NCI-H2171 treated with DMSO at 0.1 percent for 48 hours (cell line): ENCODE results near the gene NOS3.
A peak's percentile ranks its signal among the peaks of the same experiment; 100 is the strongest.

Experiments used
- DNase-seq: peaks from one replicate; lab custom pipeline; 2025; lab: John Stamatoyannopoulos, UW

Gene NOS3

DNA sequence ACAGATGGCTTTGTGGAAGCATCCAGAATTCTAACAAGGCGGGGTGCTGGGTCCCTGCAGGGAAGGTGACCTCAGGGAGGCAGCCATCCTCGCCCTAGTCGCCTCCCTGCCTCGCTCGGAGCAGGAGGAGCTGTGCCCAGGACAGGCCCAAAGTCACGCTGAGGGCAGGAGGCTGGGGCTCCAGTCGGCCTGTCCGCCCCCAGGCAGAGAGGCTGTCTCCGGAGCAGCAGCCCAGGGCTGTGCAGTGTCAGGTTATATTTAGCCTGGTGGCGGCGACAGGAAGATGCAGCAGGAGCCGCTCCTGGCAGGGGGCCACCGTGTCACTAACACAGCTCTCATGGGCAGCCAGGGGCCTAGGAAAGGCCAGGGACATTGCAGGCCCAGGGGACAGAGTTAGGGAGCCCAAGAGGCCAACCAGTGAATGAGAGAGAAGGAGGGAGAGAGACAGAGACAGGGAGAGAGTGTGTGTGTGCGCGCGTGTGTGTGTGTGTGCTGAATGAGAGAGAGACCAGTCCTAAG, 26.2 kb upstream of the NOS3 start:
- peak; percentile 69 for DNase-seq

DNA sequence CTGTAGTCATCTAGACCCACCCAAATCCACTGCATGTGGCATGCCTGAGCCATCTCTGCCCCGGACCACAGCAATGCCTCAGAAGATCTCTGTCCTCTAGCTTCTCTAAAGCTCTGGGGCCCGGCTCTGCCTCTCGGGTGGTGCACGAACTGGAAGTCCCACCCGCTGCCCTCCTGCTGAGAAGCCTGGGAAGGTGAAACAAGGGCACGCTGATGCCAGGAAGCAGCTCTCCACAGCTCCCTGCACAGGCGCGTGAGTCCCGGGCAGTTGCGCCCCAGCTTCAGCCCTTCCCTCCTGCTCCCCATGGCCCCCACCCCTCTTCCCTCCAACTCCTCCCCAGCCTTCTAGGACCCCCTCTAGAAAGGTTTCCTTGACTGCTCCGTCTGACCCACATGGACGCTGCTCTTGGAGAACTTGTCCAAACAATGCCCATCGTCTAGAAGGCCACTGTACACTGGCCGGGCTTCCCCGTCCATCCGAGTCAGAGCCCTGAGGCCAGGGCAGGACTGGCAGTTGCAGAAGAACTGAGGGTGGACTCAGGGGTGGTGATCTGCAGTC, 25.5 kb upstream of the NOS3 start:
- no peak for DNase-seq

DNA sequence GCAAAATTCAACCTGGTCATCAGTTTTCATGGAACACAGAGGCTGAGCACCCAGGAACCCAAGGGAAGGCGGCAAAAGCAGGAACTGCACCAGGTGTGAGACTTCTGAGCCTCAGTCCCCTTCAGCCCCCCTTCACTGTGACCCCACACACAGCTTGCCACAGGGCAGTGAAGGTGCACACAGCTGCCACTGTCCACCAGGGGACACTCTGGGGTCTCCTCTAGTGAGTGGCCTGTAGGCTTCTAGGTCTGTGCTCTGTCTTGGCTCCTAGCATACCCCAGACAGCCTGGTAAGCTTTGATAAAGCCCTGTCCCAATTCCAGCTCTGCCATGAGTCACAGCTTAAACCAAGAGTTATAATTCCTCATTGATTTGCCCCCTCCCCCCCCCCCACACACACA, 24.8 kb upstream of the NOS3 start:
- DNase-seq, result no peak

DNA sequence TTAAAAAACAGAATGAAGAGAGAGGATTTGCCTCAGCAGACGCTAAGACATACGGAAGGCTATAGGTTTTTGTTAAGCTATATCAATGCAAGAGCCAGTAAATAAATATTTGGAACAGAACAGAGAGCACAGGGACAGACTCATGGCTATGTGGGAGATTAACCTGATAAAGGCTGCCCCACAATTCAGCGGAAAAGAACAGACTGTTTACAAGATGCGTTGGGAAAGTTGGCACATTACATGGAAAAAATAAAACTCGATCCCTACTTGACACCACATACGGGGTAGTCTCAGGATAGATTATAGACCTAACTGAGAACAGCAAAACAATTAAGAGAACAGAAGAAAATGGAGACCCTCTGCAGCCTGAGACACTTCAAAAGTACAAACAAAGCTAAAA, 23.5 kb upstream of the NOS3 start:
- DNase-seq, result peak; percentile 34

DNA sequence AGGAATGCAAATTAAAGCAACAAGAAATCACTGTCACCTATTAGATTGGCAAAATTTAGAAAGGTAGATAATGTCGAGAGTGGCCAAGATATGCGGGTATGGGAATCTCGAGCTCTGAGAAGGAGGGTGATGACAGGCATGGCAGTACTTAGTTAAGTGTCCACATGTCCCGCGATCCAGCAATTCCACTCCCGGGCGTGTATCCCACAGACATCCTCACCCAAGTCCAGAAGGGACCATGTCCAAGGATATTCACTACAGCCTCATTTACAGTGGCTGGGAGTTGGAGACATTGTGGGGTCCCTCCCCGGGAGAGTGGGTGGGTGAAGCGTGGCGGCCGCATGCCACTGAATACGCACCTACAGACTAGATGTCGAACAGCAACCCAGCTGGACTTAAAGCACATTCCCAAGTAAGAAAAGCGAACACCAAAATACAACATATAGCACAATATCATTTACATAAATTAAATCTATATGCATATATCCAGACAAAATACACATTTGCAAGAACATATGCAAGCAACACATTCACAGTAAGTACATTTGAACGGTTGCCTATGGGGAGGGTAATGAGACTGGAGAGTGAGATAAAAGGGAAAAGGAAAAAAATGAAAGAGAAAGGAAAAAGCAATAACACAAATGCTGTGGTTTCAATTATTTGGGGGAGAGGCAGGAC, 22.6 kb upstream of the NOS3 start:
- no peak for DNase-seq

DNA sequence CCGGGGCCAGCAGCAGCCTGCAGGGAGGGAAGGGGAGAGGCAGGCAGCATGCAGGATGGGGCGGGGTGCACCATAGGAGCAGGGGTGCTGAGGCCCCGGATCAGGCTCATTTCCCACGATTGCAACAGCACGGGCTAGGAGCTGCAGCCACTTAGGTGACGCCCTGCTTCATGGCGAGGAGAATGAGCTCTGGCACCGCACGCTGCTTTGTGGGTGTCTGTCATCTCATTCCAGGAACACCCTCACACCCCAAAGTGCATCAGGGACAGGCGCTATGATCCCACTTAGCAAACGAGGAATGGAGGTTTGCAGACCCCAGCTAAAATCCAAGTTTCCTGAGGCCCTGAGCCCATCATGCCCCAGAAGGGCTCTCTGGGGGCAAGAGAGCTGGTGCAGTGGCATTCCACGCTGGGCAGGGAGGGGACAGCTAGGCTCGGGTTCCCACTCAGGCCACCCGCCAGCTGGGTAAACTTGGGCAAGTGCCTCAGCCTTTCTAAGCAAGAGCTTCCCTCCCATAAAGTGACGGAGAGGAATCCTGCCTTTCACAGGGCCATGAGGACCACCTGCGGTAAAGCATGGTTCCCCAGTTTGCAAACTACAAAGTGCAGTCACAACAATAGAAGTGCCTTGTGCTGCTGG, 22.0 kb upstream of the NOS3 start:
- no peak for DNase-seq

DNA sequence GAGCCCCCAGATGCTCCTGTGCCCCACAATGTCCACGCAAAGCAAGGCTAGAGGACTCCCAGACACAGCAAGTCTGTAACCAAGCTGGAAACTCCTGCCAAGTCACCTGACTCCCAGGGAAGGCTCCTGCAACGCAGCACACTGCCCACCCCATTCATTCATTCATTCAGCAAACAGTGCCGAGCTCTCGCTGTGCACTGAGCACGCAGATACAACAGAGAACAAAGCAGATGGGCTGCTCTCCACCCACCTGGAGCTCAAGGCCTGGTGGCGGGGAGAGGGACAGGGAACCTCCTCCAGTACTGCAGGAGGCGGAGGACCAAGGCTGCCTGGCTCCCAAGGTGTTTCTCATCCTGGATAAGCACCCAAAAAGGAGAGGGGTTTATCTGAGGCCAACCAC, 21.3 kb upstream of the NOS3 start:
- peak; percentile 43 for DNase-seq

DNA sequence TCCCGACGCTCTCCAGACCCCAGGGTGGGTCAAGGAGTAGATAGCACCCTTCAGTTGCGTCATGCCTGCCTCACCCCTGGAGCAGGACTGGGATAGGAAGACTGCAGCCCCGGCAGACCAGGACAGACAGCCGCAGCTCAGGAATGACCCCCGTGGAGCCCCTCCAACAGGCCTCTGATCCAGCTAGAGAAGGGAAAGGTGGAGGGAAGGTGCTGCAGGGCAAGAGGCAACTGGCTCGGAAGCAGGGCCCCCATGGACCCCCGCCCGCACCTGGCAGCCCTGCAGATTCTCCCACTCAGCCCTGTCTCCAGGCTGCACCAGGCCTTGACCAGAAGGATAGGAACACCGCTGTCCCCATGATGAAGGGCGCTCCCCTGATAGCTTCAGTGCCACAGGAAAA, 20.4 kb upstream of the NOS3 start:
- no peak for DNase-seq

DNA sequence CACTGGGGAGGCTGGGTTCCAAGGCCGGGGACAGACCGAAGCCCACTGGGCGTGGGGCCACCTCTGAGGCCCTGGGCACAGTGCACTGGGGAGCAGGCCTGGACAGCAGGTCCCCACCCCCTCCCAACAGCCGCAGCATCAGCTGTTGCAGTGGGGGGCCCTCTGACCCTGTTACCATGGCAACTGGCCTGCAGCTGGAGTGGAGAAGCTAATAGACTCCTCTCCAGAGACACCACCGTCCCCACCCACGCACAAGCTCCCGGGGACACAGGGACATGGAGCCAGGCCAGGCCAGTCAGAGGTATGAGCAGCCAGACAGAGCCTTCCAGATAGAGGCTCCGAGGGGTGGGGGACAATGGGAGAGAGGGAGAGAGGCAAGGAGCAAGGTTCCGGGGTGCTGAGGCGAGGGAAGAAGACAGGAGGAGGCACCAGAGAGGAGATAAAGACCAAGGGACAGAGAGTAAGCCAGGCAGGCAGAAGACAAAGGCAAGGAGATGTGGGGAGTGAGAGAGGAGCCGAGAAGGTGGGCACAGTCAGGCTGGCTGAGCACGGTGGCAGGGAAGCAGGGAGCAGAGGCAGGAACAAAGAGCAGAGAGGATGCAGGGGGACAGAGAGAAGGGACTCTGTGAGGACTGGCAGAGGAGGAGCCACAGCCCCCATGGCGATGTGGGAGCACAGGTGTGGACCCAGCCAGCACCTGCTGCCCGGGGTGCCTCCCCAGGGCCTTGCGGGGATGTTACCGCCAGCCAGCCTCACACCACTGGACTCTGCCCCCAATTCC, 19.4 kb upstream of the NOS3 start:
- DNase-seq, result peak; percentile 32

DNA sequence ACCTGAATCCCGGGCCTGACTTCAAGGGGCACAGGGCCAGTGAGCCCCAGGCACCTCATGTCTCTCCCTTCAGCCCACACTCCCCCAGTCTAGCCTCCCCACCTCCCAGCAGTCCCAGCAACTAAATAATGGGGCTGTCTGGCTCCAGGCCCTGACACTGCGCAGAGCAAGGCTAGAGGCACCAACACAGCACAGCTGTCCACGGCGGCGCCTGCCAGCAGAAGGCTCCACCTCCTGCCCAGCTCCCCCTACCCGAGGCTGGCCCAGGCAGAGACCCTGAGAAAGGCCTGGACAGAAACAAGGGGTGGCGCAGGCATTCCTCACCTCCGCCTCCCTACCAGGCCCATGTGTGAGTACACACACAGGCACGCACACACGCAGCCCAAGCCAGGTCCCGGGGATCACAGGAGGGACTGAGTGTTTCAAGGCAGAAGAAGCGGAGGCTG, 18.8 kb upstream of the NOS3 start:
- peak; percentile 49 for DNase-seq

DNA sequence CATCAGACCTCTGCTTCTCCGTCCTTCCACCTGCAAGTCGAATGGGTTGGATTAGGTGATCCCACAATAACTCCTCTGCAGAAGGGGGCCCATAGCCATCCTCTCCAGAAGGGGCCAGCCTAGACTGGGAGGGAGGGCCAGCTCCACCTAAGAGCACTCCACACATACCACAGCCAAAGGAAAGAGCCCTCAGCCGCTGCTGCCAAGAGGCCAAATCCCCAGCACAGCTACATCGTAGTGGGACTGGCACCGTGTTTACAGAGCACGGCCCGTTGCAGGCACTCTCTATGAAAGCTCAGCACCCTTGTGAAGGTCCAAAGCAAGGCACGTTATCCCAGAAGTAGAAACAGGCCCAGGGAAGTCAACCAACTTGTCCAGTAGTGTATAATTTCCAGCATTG, 18.1 kb upstream of the NOS3 start:
- no peak for DNase-seq

DNA sequence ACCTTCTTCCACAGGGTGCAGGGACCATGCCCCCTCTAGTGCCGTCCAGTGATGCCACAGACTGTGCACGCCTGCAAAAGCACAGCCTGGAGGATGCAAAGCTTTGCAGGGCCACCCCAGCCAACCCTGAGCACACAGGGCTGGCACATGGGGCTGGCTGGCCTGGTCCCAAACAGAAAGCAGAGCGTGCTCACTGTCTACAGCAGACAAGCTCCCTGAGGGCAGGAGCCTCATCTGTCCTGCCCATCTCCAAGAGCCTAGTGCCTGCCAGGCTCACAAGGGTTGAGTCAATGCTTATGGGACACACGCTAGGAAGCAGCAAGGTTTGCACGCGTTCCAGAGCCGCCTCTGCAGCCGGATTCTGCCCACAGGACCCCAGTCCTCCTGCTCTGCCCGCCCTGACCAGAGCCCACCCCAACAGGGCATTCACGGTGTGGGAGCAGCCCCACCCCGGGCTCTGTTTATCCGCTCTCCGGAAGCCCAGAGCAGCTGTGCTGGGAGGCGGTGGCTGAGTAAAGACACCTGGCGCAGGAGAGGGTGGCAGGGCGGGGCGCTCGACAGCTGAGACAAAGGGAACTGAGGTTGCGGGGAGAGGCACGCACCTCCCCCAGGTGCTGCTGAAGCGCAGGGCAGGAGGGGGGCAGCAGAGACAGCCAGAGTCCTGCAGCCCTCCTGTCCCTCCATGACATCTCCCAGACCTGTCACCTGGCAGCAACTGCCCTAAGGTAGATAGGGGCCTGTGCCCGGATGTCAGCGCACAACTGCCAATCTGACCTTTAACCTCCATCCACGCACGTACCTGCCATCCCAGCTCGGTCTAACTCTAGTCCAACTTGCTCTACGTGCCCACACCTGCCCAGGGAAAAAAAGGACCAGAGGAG, 17.0 kb upstream of the NOS3 start:
- peak; percentile 82 for DNase-seq

DNA sequence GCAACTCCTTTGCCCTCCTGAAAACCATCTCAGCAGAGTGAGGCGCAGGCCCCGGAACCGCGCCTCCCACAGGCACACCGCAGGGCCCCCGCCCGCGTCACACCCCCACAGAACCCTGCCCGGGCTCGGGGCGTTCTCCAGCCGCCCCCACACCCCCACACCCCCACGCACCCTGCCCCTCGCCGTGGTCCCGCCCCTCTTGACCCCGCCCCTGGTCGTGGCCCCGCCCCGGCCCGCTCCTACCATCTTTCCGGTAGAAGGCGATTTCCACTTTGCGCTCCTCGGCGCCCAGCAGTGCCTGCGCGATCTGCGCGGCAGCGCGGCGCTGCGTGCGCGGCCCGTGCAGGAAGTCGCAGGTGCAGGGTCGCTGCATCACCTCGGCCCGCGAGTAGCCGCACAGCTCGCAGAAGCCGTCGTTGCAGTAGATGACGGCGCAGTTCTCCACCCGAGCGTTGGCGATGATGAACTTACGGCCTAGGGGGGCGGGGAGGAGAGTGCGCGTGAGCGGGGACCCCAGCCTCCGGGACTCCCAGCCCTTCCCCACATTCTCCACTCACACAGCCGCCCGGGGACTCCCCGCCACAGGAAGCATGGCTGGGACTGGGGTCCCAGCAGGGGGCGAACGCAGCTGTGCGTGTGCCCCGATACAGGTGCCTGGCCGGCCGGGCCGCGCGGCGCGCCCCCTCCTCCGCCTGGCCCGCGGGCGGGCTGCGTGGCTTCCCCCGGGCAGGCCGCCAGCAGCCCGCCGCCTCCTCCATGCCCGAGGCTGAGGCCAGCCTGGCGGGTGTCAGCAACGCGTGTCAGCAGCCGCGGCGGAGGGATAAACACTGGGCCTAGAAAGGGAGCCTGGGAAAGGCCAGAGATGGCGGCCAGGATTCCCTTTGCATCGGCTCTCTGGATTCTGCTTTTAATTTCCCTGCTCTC, 16.1 kb upstream of the NOS3 start:
- peak; percentile 78 for DNase-seq

DNA sequence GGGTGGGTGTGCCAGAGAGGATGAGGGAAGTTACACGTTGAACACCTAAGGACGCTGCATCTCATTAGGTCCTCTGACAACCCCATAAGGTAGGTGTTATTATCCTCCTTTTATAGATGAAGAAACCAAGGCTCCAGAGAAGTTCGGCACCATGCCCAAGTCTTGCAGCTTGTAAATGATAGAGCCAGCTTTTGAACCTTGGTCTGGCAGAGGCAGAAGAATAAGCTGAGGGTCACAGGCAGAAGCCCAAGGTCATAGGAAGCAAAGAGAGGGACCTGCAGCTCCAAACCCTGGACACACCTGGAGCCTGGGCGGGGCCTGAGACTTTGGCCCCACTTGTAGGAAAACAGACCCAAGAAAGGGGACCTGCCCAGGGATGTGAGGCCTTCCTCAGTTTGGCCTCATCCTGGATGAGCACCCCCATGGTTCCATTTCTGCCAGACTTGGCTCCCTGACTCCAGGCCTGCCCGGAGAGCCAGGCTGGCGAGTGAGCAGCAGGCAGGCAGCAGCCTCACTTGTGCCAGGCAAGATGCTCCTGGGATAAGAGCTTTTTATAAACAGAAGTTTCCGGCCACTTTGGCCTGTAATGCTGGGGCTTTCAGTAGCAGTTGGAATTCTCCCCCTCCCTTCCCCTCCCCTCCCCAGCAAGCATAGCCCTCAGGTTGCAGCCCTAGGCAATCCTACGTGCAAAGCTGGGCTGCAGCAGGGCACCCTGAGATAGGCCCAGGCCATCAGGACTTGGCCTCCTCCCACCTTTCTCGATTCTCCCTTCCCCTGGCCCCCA, 15.1 kb upstream of the NOS3 start:
- no peak for DNase-seq

DNA sequence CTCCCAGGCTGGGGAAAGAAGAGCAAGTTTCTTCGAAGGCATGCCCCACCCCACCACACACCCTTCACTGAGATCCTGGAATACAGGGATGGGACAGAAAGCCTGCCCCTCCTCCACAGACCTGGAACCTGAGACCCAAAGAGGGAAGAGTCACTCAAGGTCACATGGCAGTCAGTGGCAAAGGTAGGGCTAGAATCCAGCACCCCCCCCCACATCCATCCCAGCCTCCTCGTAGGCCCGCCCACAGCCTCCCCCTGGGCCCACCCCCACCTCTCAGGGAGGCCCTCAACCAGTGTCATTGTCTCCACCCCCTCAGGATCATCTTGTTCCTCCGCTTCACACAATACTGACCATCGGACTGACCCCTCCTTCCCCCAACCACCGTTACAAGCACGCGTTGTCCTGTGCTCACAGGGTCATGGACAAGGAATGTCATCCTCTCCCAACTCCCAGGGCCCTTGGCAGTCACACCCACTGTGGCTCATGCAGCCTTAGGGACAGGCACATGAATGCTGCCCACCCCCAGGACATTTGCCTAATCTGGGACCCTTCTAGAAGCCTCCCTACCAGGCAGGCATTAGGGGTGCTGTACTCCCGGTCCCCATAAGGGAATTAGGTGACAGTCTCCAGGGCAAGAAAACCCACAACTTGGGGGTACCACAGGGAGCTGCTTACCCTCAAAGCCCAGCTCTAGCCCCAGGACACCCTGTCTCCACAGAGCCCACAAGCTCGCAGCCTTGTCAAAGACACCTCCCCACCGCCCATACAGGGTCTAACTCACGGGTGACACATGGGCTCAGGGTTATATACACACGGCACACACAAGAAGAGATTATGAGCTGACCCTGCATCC, 14.1 kb upstream of the NOS3 start:
- peak; percentile 18 for DNase-seq

DNA sequence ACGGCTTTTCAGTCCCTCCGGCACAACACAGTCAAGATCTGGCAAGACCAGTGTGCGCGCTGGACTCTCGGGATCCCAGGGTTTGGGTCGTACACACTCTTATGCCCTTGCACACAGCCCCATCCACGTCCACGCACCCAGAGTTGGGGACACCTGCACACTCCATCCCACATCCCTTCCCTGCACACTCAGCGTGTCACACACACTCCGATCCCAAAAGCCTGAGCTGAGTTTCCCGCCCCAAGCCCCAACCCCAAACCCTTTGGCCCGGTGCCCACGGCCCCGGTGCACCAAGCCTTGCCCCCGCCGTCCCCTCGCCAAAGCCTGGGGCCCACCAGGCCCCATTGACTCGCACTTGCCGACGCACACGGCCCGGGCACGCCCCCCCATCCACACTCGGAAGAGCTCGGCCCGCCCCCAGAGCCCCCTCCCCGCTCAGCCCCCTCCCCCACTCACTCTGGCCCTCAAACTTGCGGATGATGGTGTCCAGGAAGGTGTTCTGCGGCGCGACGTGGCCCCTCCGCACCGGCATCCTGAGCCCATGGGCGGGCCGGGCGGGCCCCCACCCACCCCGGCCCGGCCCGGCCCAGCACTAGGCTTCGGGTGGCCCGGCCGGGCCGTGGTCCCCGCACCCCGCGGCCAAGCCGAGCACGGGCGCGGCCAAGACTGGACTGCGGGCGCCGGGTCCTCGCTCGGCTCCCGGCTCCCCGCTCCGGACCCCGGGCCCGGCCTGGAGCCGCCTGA, 13.3 kb upstream of the NOS3 start:
- peak; percentile 25 for DNase-seq

DNA sequence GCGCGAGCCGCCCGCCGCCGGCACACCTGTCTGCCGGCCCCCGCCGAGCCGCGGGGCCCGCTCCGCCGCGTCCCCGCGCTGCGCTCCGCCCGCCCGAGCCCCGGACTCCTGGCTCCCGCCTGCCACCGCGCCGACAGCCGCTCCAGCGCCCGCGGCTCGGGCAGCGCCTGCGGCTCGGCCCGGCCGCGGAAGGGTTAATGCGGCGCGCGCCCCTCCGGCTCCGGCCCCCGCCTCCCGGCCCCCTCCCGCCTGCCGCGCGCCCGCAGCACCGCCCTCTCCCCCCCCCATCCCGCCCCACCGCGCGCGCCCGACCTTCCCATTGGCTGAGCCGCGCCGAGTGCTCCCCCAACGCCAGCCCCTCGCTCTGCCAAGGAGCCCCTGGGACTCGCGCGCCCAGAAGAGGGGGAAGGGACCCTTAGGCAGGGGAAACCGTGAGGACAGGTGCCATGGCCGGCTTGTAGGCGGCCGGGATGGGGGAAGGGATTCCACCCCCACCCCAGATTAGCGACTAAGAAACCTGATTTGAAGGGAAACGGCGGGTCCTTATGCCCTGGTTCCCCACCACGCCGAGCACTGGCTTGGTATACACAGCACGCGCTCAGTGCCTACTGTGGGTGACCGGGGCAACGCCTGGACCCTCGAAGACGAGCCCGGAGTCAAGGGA, 12.6 kb upstream of the NOS3 start, which contains the start of gene KCNH2:
Gene KCNH2 (minus strand): TSS at position 196 of the 664 bp plus-strand sequence. CDS start 408 bp downstream, outside the sequence.
- DNase-seq, result peak; percentile 89
